Panc1 (cell line): ENCODE results near the gene GTF2E1. TPM values are rescaled to one million over a fixed set of nuclear protein-coding genes. Genes with fewer than 3 reads are reported as not detected.

Experiments used
- ATAC-seq: fragments of 200-7000 bp; cut with Tn5 transposase; 2 replicates; pipeline ENCODE4 v1.9.1; 2020; ENCODE audit warnings: mild to moderate bottlenecking, moderate library complexity
- BruUV-seq: library from RNA; stranded (reverse); fragments of 400-500 nt; replicated peaks from 2 replicates; lab custom pipeline; 2021; lab: Mats Ljungman, UMichigan
- CTCF ChIA-PET: fragments of 300-600 bp; sonication (Branson Sonifier 250); formaldehyde crosslinking; loops from one replicate; lab custom pipeline; 2022; ENCODE audit warnings: antibody characterized with exemption; lab: Charles Lee
- POLR2A ChIA-PET: fragments of 300-600 bp; sonication (Branson Sonifier 250); formaldehyde crosslinking; loops from one replicate; lab custom pipeline; 2022; ENCODE audit warnings: antibody characterized with exemption; lab: Charles Lee
- DNase-seq: peaks from one replicate; pipeline ENCODE4 v3.0.0-alpha.2; 2010; ENCODE audit warnings: low read depth, low spot score
- H3K27ac ChIP-seq: 2 replicates; pipeline ENCODE4 v1.5.1; 2011; ENCODE audit warnings: mild to moderate bottlenecking, low read length, inconsistent platforms
- H3K27me3 ChIP-seq: fragments of 200-500 bp; sonication (Bioruptor generic); 2 replicates; pipeline ENCODE4 v1.6.0; 2014; ENCODE audit warnings: low read length, inconsistent platforms; ENCODE audit not compliant: control insufficient read depth, insufficient read depth
- H3K36me3 ChIP-seq: fragments of 200-500 bp; sonication (Bioruptor generic); 2 replicates; pipeline ENCODE4 v1.5.1; 2014; ENCODE audit warnings: inconsistent platforms, mild to moderate bottlenecking, low read length, moderate library complexity; ENCODE audit not compliant: control insufficient read depth, insufficient read depth
- H3K4me1 ChIP-seq: 2 replicates; pipeline ENCODE4 v1.5.1; 2011; ENCODE audit warnings: inconsistent platforms, mild to moderate bottlenecking, low read length, moderate library complexity; ENCODE audit not compliant: control insufficient read depth, insufficient read depth
- H3K4me3 ChIP-seq, 2 experiments: 2 replicates each; pipeline ENCODE4 v1.5.1; 2011 to 2012; ENCODE audit warnings: low read depth in 2 of 2, low read length in 2 of 2, mild to moderate bottlenecking in 2 of 2, inconsistent platforms in 1 of 2, moderate library complexity in 1 of 2
- H3K9me3 ChIP-seq: fragments of 200-500 bp; sonication (Bioruptor generic); 2 replicates; pipeline ENCODE4 v1.5.1; 2014; ENCODE audit warnings: low read depth, mild to moderate bottlenecking, inconsistent platforms, low read length, moderate library complexity; ENCODE audit not compliant: control insufficient read depth, insufficient read depth
- CTCF ChIP-seq: fragments of 450-650 bp; IDR thresholded peaks from 2 replicates; pipeline ENCODE4 v1.5.1; 2017; ENCODE audit warnings: mild to moderate bottlenecking
- POLR2AphosphoS5 ChIP-seq: IDR thresholded peaks from 2 replicates; pipeline ENCODE4 v1.6.1; 2012; ENCODE audit warnings: mild to moderate bottlenecking, low read depth, low read length, moderate library complexity
- REST ChIP-seq, 2 experiments: IDR thresholded peaks; 2 replicates each; pipeline ENCODE4 v1.6.1; 2011 to 2012; ENCODE audit warnings: low read depth in 2 of 2, control low read depth in 1 of 2, low read length in 1 of 2, mild to moderate bottlenecking in 1 of 2, moderate library complexity in 1 of 2; ENCODE audit not compliant: insufficient read depth in 1 of 2
- SIN3A ChIP-seq: IDR thresholded peaks from 2 replicates; pipeline ENCODE4 v1.6.1; 2012; ENCODE audit warnings: low read depth, mild to moderate bottlenecking, low read length, moderate library complexity, borderline replicate concordance; ENCODE audit not compliant: insufficient read depth
- TCF7L2 ChIP-seq: IDR thresholded peaks from 2 replicates; pipeline ENCODE4 v1.6.1; 2011; ENCODE audit warnings: mild to moderate bottlenecking, low read depth, low read length, inconsistent platforms
- in situ Hi-C: cut with HindIII; loops from 2 replicates; pipeline ENCODE4 v1.10.0; 2016; ENCODE audit warnings: low sequenced_read_pairs, low pct_unique_long_range_greater_than_20kb
- intact Hi-C: fragments of 100-400 bp; cut with micrococcal nuclease; formaldehyde crosslinking; loops from one replicate; pipeline ENCODE4 v1.10.0; 2022; ENCODE audit not compliant: unreplicated experiment
- total RNA-seq: library from RNA; stranded (reverse); gene quantifications from one replicate; pipeline ENCODE4 v1.2.1, GENCODE V29; 2021; ENCODE audit not compliant: unreplicated experiment

GTF2E1 gene
- total RNA-seq, 1 experiment from 2014 or later: 32.0 TPM

GRCh38 chr3:120800625-120801024 lies 58.1 kb downstream of the GTF2E1 start:
- ATAC-seq: no peak
- ChIA-PET POLR2A (no interaction called here), CTCF (no interaction called here)
- no peak overlapping the region for H3K4me3 ChIP-seq
- no peak for TF ChIP-seq TCF7L2
- TF ChIP-seq REST (IDR thresholded peaks at IDR 0.05; ENCODE audit: insufficient read depth in 1 of 2, low read depth in 2 of 2, low read length in 1 of 2): no peak
- TF ChIP-seq SIN3A: no peak
- TF ChIP-seq POLR2AphosphoS5: no peak
- TF ChIP-seq CTCF: no peak
- no TSS peak for BruUV-seq
- no peaks in the 10 kb centered on the region for H3K4me1 ChIP-seq
- H3K27me3 ChIP-seq: no peaks in the 10 kb centered on the region
- no peaks in the 10 kb centered on the region for H3K36me3 ChIP-seq
- in situ Hi-C loops (no loop called here), intact Hi-C loops (no loop called here)
- no peak for DNase-seq
- no peak overlapping the region for H3K27ac ChIP-seq
- no peaks in the 10 kb centered on the region for H3K9me3 ChIP-seq

- Histone ChIP-seq H3K9me3 (no peaks in the 10 kb centered on the region), H3K27ac (no peak overlapping the region), H3K36me3 (no peaks in the 10 kb centered on the region), H3K4me3 (no peak overlapping the region), H3K27me3 (no peaks in the 10 kb centered on the region), H3K4me1 (no peaks in the 10 kb centered on the region)
- no peak for DNase-seq
- in situ Hi-C loops: no loop called here
- ATAC-seq: no peak
- TF ChIP-seq SIN3A: no peak
- no peak for TF ChIP-seq CTCF
- no peak for TF ChIP-seq REST (IDR thresholded peaks at IDR 0.05; ENCODE audit: insufficient read depth in 1 of 2, low read depth in 2 of 2, low read length in 1 of 2)
- no peak for TF ChIP-seq TCF7L2
- TF ChIP-seq POLR2AphosphoS5: no peak
- ChIA-PET CTCF (no interaction called here), POLR2A (no interaction called here)
- BruUV-seq: no TSS peak
- intact Hi-C loops: no loop called here
These were observed 58.9 kb downstream of the GTF2E1 start for GRCh38 chr3:120801484-120801883.
